NCI-H2196 (cell line): ENCODE measurements around the gene COPS3.
"Not testable (repeated sequence)": the region's sequence is repeated elsewhere in the genome, so short reads cannot be mapped to it uniquely, and the experiment has no call there.

ENCODE experiments used
- DNase-seq: peaks from one replicate; lab custom pipeline; 2025; ENCODE audit not compliant: unreplicated experiment; lab: John Stamatoyannopoulos, UW

The COPS3 gene

GRCh38 chr17:17303010-17303846 lies 22.2 kb upstream of the COPS3 start, which contains the start of gene NT5M:
TSS of gene NT5M (plus strand) at chr17:17303373. CDS start at chr17:17303551, 178 bp downstream.
- DNase-seq, result peak; percentile 74

GRCh38 chr17:17301659-17302058 lies 20.6 kb upstream of the COPS3 start:
- DNase-seq, result not testable (repeated sequence)

GRCh38 chr17:17300624-17301568 lies 19.9 kb upstream of the COPS3 start:
- DNase-seq, result no peak

GRCh38 chr17:17298108-17298507 lies 17.1 kb upstream of the COPS3 start:
- DNase-seq, result no peak

GRCh38 chr17:17297217-17297616 lies 16.2 kb upstream of the COPS3 start:
- no peak for DNase-seq

GRCh38 chr17:17295141-17295540 lies 14.1 kb upstream of the COPS3 start:
- no peak for DNase-seq

GRCh38 chr17:17289701-17290100 lies 8.7 kb upstream of the COPS3 start:
- no peak for DNase-seq

- no peak for DNase-seq
Measured at GRCh38 chr17:17289086-17289485, 8.0 kb upstream of the COPS3 start.

- DNase-seq, result no peak
Measured at GRCh38 chr17:17285951-17286350, 4.9 kb upstream of the COPS3 start.

GRCh38 chr17:17279316-17279715 lies 1.7 kb downstream of the COPS3 start:
- DNase-seq, result no peak

- not testable (repeated sequence) for DNase-seq
Measured at GRCh38 chr17:17277431-17277830, 3.6 kb downstream of the COPS3 start.

- no peak for DNase-seq
Measured at GRCh38 chr17:17275971-17276370, 5.1 kb downstream of the COPS3 start.

GRCh38 chr17:17269926-17270773 lies 10.9 kb downstream of the COPS3 start:
- DNase-seq, result no peak

- DNase-seq, result peak; percentile 4
Measured at GRCh38 chr17:17264430-17264829, 16.6 kb downstream of the COPS3 start.

- DNase-seq, result no peak
Measured at GRCh38 chr17:17258998-17259397, 22.0 kb downstream of the COPS3 start.

GRCh38 chr17:17258011-17258410 lies 23.0 kb downstream of the COPS3 start:
- DNase-seq, result no peak

- no peak for DNase-seq
Measured at GRCh38 chr17:17256316-17256715, 24.7 kb downstream of the COPS3 start.

- not testable (repeated sequence) for DNase-seq
Measured at GRCh38 chr17:17255689-17256088, 25.4 kb downstream of the COPS3 start.

- no peak for DNase-seq
Measured at GRCh38 chr17:17254036-17254435, 27.0 kb downstream of the COPS3 start.

GRCh38 chr17:17253406-17253805 lies 27.6 kb downstream of the COPS3 start:
- no peak for DNase-seq

- no peak for DNase-seq
Measured at GRCh38 chr17:17252149-17252661, 28.8 kb downstream of the COPS3 start.
